Endometrium (tissue), 2 donors: ENCODE measurements around the gene ARHGAP6.
A peak's percentile ranks its signal among the peaks of the same experiment; 100 is the strongest.

Source experiments
- FAIRE-seq: peaks from 2 replicates; lab custom pipeline; 2012; peaks lifted over from hg19 to GRCh38; lab: Jason Lieb, UNC
- donor health status: control.
- donor health status: control.

The ARHGAP6 gene

DNA sequence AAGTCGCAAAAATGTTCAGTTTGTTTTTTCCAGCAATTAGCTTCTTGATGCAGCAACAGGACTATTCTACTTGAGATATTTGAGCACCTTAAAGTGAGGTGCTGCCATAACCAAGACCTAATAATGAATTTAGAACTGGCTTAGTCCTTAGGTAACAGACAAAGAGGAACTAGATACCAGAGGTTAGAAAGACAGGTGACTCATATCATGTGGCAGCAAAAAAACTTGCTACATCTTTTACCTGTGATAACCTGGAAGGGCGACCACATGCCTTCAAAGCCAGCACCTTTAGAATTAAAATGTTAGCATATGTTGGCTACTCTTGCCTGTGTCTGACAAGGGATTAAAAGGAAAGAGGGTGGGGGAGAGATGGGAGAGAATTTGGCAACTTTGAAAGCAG is 90.4 kb downstream of the ARHGAP6 start:
- FAIRE-seq, result no peak

DNA sequence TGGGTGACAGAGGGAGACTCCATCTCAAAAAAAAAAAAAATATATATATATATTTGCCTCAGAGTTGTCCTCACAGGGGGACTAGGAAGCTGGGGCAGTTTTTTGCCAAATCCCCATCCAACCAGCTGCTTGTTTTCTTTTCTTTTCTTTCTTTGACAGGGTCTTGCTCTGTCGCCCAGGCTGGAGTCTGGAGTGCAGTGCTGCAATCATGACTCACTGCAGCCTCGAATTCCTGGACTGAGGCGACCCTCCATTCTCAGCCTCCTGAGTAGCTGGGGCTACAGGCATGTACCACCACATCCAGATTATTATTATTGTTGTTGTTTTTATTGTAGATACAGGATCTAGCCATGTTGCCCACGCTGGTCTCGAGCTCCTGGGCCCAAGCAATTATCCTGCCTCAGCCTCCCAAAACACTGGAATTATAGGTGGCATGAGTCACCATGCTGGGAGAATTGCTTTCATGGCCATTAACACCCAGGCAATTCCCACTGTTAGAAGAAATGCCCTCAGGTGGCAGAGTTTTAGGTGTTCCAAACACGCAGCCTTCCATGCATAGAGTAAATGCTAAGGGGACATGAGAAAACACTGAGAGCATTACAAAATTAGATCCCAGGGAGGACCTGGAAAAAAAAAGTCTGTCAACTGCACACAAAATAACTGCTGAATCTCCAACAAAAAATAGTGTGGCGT is 98.0 kb downstream of the ARHGAP6 start:
- no peak for FAIRE-seq

DNA sequence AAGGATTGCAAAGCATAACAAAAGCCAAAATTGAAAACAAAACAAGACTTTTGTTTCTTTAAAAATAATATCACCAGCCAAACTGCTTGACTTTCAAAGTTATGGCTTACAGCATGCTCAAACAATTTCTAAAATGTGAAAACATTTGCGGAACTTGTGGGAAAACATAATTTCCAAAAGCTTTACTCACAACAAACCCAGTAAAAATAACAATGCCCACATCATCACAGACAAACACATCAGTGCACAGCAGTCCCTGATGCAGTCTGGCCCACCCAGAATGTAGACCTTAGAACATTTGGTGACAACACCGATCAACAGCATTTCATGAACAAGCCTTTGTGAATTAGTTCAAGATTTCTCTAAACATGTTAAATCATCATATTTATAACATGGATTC is 98.9 kb downstream of the ARHGAP6 start:
- FAIRE-seq, result peak; percentile 81

DNA sequence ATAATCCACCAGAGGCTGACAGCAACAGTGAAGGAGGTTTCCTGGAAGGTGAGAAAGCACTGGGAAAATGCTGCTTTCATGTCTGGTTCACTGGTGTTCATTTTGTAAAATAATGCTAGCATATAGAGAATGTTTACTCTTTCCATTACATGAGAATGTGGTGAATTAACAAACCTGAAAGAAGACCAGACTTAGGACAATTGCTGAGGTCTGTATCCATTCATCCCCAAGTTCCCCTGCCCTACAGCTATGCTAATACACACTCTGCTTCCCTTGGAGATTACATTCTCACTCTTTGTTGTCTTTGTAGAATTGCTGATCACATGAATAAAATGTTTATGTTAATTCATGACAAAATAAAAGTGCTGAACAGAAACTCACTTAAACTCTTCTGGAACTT is 99.5 kb downstream of the ARHGAP6 start:
- no peak for FAIRE-seq

DNA sequence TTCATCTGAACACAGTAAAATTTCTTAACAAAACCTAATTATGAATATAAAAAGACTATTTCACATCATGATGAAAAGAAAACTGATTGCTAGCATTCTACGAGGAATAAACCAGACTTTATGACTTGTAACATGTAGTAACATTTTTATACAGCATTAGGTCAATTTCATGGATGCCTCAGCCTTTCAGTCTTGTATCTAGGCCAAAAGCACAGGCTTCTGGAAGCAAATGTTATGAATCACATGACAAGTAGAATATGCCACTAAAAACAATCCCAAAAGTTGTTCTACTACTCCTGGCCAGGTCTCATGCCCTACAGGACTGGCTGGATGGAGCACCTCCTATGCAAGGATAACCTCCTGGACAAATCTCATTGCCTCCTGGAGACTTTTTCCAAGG is 101.2 kb downstream of the ARHGAP6 start:
- FAIRE-seq, result no peak

DNA sequence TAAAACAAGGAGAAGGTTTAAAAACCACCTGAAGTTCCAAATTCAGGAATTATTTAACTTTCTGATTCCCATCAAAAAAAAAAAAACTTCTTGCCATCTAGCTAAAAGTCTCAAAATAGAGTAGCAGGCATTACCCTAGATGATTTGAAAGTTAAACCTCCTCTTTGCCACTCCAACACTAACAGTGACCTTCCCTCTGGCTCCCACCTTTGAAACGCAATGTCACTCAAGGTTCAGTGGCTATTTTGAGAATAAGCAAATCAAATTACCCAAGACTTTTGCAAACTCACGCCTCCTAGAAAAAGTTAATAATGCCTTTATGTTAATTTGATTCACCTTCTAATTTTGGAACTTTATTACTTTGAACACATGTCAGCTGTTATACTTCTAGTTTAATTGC is 103.2 kb downstream of the ARHGAP6 start:
- FAIRE-seq, result no peak

DNA sequence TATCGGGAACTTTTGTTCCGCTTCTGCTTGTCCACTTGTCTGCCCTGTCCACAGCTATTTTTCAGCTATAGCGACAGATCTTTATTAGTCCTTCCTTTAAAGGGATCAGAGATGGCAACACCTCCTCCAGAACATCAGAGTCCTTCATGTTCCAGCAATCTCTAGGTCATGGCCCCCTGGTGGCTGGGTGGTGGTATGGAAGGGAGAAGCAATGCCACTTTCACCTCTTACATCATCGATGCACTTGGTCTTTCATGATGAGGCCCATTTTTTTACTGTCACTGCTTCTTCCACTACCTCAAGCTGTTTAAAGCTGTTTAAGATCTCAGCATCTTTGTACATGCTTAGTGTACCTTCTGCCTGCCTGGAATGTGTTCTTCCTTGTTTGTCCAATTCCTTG is 106.7 kb downstream of the ARHGAP6 start:
- no peak for FAIRE-seq

DNA sequence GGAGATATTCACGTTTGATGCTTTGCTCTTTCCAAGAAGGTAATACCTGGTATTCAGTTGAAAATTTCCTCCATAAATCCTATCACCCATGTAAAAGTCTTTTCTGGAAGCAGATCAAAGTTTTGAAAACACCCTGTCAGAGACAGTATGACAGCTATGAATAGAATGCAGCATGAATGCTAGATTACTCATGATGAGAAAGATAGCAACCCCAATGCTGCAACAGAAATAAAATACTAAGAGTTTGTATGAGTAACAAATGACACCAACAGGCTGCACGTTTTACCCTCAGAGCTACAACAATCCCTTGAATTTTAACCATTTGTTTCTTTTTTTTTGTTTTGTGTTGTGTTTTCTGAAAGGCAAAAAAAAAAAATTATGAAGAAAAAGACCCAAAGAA is 108.6 kb downstream of the ARHGAP6 start:
- FAIRE-seq, result no peak

DNA sequence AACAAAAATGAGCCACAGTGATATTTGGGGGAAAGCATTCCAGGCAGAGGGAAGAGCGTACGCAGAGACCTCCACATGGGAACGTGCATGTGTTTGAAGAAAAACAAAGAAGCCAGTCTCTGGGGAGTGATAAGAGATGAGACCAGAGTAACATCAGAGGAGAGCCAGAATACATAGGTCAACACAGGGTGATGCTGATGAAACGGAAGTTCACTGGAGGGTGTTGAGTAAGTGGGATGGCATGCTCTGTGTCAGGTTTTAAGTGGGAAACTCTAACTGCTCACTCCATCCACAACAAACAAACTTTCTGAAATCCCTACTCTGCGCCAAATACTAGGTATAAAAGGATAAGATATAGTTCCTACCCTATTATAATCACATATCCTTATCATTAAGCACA is 110.0 kb downstream of the ARHGAP6 start:
- no peak for FAIRE-seq

DNA sequence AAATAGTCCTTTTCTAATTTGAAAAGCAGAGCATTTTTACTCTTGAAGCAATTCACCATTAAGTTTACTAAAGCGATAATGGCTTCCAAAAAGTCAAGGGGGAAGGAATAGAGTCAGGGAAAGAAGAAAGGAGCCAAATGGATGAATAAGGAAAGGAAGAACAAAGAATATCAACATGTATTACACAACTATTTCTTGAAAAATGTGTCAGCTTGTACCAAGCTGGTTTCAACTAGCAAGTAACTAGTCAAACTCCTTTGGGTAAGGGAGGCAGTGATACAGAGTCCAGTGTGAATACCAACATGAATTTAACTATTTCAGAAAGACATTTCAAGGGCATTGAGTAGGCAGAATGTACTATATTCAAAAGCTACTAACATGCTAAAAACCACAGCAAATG is 112.1 kb downstream of the ARHGAP6 start:
- FAIRE-seq, result no peak

DNA sequence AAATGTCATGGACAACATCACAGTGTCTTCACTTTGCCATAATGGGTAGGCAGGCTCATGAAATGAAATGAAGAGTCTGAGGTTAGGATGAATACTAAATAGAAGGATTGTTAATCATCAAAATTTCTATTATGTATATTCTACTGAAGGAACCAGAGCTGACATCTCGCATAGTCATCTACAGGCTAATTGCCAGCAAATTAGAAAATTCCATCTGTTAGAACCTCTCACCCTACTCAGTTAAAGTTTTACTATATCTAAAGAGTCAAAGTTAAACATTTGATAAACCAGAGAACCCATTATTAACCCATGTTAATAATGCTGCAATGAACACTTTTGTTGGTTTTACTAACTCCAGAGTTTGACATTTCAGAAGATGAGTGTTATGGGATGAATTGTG is 114.6 kb downstream of the ARHGAP6 start:
- FAIRE-seq, result no peak

DNA sequence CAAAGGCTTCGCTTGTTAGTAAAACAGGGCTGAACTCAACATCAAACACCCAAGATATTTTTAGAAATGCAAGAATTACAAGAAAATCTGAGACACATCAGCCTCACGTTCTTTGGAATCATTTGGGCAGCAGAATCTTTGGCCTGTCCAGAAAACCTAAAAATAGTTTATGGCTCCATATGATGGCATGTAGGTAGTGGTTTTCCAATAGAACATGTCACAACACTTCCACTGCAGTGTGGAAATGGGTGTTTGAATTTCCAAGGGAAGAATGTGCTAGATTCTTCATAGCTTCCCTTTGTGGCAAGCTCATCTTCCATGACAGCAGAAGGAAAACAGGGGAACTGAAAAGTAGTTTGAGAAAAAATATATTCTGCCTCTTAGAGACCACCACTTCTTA is 118.8 kb downstream of the ARHGAP6 start:
- FAIRE-seq, result no peak

DNA sequence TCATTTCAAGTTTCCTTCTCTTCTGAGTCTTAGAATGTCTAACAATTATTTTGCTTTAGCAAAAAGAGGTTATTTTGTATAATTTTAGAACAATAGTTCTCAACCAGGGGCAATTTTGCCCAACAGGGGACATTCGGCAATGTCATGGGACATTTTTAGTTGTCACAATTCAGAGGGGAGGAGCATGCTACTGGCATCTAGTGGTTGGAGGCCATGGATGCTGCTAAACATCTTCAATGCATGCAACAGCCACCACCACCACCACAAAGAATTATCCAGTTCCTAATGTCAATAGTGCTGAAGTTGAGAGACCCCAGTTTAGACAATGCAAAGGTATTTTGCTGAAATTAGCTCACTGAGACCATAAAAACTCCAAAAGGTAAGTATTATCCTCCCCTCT is 122.5 kb downstream of the ARHGAP6 start:
- no peak for FAIRE-seq

DNA sequence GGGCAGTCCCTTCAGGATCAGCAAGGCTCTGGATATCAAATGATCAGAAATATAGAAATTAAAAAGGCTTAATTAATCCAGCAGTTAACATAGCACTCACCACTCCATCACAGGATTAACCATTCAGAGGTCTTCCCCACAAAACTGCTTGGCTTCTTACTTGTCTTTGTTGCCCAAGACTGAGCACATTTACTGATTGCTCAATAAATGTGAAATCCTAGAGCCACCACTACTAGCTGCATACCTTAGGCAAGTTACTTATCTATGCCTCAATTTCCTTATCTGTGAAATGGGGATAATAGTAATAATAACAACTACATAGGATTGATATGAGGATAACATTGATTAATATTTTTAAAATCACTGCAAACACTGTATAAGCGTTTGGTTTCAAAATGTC is 124.2 kb downstream of the ARHGAP6 start:
- FAIRE-seq, result no peak

DNA sequence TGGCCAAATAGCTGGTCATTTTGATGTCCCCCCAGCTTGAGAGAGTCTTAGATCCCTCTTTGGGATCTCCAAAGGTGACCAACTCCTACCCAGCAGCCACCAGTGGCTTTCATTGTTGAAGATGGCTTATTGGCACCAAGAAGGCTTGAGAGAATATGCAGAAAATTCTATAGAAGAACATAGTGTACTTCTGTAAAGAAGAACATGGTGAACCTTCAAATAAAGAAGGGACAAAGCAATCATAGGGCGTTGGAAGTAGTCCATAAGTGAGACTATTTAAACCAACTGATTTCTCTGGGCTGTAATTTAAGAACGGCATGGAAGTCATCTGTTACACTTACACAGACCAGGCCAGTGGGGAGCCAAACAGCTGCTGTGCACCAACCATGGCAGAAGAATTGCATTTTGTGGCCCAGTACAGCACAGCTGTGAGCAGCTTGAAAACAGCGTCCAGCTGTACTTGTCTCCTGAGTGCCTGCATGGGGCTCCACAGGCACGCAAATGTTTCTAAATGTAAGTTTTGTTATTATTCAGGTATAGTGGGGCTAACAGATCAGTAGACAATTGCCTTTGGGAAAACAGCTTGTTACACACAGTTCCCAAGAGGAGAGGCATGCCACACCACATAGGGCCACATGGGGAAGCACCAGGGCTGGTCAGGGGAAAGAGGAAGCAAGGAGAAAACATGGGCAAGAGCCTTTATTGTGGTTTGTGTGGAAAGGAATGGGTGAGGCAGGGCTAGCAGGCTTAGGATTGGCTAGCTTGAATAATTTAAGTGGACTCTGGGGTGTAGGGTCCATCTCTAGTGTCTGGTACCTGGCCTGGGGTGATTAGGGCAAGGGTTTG is 125.0 kb downstream of the ARHGAP6 start:
- FAIRE-seq, result no peak

DNA sequence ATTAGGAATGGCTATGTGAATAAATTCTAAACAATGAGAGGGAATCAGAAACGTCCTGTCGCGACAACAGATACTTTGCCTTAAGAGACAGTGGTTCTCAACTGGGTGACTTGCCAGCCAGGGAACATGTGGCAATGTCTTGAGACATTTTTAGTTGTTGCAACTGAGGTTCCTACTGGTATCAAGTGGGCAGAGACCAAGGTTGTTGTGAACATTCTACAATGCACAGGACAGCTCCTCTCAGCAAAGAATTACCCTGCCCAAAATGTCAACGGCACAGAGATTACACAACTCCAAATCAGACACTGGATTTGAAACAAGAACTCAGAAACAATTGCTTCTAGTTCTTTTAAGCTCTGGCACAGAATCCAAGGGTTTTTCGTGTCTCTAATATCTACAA is 128.6 kb downstream of the ARHGAP6 start:
- no peak for FAIRE-seq

DNA sequence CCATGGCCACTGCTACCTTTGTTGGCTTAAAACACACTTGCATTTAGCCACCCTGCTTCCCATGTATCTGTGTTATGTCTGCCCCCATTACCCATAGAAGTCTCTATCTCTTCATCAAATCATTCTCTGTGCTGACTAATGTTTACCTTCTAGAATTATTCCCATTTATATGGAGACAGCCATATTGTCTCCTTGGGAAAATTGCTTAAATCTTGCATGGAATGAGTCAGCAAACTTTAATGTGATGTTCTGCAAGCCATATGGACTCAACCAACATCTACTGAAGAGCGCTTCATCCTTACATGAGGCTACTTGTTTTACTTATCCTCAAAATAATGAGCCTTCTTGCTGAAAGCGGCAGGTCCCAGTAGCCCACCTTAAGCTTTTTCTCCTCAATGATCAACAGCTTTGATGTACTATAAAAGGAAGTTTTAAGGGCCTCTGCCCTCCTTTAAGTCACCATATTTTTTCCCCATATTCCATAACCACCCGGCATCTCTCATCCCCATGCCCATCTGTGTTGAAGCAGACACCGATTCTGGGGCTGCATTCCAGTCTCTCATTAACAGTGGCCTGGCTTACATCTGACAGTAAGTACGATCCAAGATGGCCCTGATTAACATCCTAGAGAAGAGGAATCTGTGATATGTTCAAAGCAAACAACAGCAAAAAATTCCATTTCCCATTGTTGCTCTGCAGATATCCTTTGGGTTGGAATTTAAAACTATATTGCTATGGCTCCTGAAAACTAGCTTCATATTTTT is 130.4 kb downstream of the ARHGAP6 start:
- FAIRE-seq, result no peak

DNA sequence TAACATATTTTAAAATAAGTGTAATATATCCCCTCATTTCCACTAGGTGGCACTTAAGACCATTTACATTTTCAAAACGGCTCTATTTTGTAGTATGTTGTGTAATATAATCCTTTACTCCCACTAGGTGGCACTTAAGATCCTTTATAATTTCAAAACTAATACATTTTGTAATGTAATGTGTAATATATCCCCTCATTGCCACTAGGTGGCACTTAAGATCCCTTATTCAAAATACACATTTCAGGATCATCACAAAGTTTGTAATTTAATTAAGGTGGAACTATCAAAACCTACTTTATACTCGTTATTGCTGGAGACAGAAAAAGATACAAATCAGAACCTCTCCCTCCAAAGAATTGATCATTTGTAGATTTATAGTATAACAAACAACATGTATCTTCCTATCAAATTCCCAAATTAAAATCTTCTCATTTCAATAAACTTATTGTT is 132.5 kb downstream of the ARHGAP6 start:
- peak; percentile 99 for FAIRE-seq

DNA sequence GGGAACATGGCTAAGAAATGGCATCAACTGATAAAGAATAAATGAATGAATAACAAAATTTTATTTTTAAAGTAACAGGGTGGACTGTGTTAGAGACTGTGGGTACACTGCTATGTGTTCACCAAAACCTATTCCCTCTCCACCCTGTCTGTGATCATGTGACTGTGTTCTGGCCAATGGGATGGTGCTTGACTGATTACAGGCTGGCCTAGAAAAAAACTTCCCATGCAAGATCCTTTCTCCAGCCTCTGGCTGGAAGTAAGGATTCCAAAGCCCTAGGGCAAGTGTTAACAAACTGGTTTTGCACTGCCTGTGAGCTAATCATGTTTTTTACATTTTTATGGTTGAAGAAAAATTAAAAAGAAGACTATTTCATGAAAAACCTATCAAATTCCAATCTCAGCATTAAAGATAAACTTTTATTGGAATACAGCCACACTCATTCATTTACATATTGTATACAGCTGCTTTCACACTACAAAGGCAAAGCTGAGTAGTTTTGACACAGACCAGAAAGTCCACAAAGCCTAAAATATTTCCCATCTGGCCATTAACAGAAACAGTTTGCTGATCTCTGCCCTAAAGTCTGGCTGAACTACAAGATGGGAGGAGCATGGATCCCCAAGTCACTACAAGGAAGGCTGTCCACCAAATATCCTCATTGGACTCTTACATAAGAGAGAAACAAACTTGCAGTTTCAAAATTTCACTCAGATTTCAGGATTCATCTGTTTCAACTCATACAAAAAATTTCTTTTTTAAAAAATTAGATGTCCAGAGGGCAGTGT is 133.2 kb downstream of the ARHGAP6 start:
- no peak for FAIRE-seq

DNA sequence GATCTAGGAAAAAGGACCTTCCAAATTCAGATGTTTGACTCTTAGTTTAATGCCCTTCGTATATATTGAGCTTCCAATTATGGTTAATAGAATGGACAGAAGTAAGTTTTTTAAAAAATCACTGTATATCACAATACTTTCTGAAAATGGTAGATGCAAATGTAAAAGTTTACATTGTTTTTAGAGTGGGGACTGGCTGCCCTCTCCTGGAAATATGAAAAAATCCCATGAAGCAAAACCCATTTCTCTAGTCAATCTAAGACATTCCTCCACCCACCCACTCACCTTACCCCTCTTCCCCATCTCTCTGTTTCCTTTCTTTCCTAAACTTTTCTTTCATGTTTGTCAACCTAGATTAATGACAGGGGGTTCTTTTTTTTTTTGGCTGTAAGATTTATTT is 134.5 kb downstream of the ARHGAP6 start:
- FAIRE-seq, result no peak

DNA sequence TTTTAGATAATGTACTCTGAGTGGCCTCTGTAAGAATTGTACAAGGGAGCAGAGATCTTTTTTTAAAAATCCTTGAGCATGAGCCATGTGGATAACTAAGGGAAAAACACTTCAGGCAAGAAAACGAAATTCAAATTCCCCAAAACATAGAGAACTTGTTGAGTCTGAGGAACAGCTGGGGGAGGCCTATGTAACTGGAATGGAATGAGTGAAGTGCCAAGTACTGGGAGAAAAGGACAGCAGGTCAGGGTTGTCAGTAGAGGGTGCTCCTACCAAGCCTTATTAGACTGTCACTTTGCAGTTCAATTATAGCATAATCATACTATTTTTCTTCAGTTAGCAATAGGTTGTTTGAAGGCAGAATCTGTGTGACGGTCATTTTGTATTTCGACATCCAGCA is 135.1 kb downstream of the ARHGAP6 start:
- no peak for FAIRE-seq

DNA sequence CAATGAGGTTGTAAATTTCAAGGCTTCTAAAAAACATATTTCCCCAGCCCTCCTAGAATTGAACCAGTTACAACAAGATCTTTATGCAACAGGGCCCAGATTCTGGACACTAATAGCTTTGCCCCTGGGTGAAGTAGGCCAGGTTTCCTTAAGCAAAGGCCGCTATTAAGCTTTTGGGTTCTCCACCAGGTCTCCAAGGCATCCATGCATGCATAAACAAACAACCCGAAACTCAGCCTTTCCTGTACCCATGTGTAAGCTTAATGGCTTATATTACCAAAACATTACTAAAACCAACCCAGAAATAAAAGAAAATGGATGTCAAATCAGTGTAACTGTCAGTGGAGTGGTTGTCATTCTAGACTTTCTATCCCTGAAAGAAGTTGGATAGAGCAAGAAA is 137.1 kb downstream of the ARHGAP6 start:
- no peak for FAIRE-seq
